Smooth muscle cell (in vitro differentiated cells): Measurements from ENCODE around the gene PLCXD3. TPM values are rescaled to one million over a fixed set of nuclear protein-coding genes. Genes with fewer than 3 reads are reported as not detected.

Source experiments
- DNase-seq: peaks from one replicate; lab custom pipeline; 2025; ENCODE audit not compliant: unreplicated experiment; lab: John Stamatoyannopoulos, UW
- H2AFZ ChIP-seq: fragments of 200-600 bp; sonication (generic); 2 replicates; pipeline ENCODE4 v1.6.0; 2016; ENCODE audit warnings: antibody characterized with exemption, low read depth, mild to moderate bottlenecking
- H3F3A ChIP-seq: fragments of 200-600 bp; sonication (generic); 2 replicates; pipeline ENCODE4 v1.6.0; 2017; ENCODE audit warnings: antibody characterized with exemption, low read depth
- H3K27ac ChIP-seq: fragments of 200-600 bp; sonication (generic); 2 replicates; pipeline ENCODE4 v1.5.1; 2016; ENCODE audit warnings: low read depth, mild to moderate bottlenecking
- H3K27me3 ChIP-seq: fragments of 200-600 bp; sonication (generic); 2 replicates; pipeline ENCODE4 v1.6.1; 2016; ENCODE audit warnings: low read depth, mild to moderate bottlenecking
- H3K36me3 ChIP-seq: fragments of 200-600 bp; sonication (generic); 2 replicates; pipeline ENCODE4 v1.5.1; 2016; ENCODE audit warnings: low read depth
- H3K4me1 ChIP-seq: fragments of 200-600 bp; sonication (generic); 2 replicates; pipeline ENCODE4 v1.5.1; 2016; ENCODE audit warnings: low read depth
- H3K4me2 ChIP-seq: fragments of 200-600 bp; sonication (generic); 2 replicates; pipeline ENCODE4 v1.6.0; 2016; ENCODE audit warnings: mild to moderate bottlenecking
- H3K4me3 ChIP-seq: fragments of 200-600 bp; sonication (generic); 2 replicates; pipeline ENCODE4 v1.5.1; 2016; ENCODE audit warnings: mild to moderate bottlenecking
- H3K79me2 ChIP-seq: fragments of 200-600 bp; sonication (generic); 2 replicates; pipeline ENCODE4 v1.6.0; 2016; ENCODE audit warnings: low read depth, mild to moderate bottlenecking
- H3K9ac ChIP-seq: fragments of 200-600 bp; sonication (generic); 2 replicates; pipeline ENCODE4 v1.6.0; 2016; ENCODE audit warnings: low read depth
- H3K9me3 ChIP-seq: fragments of 200-600 bp; sonication (generic); replicated peaks from 2 replicates; pipeline ENCODE4 v1.5.1; 2016; ENCODE audit warnings: low read depth
- H4K20me1 ChIP-seq: fragments of 200-600 bp; sonication (generic); 2 replicates; pipeline ENCODE4 v1.6.0; 2016; ENCODE audit warnings: low read depth
- WGBS: methylation state at CpG from one replicate; pipeline ENCODE4 v1.1.7; 2016; ENCODE audit warnings: low lambda C conversion rate; 5-methylcytosine and 5-hydroxymethylcytosine counted together
- polyA plus RNA-seq: library from polyadenylated mRNA; unstranded; fragments of >200 nt; fragmentation: Nextera tagmentation; extraction: Ambion mirVana; gene quantifications from 2 replicates; pipeline ENCODE4 v1.2.1, GENCODE V29; 2016
- total RNA-seq: library from RNA; depleted of rRNA; stranded (reverse); fragments of >200 nt; gene quantifications from 2 replicates; pipeline ENCODE4 v1.2.3, GENCODE V29; 2014
- TF ChIP-seq, protein P1 (sequence below): fragments of 200-600 bp; sonication (generic); IDR thresholded peaks from 2 replicates; pipeline ENCODE4 v1.5.1; 2017; ENCODE audit warnings: borderline replicate concordance, mild to moderate bottlenecking, antibody characterized with exemption; ENCODE audit not compliant: insufficient read depth, poor library complexity, severe bottlenecking

PLCXD3 gene
- total and polyA plus RNA-seq, 2 experiments from 2014 or later, result 0.09 TPM; not detected in 1

DNA sequence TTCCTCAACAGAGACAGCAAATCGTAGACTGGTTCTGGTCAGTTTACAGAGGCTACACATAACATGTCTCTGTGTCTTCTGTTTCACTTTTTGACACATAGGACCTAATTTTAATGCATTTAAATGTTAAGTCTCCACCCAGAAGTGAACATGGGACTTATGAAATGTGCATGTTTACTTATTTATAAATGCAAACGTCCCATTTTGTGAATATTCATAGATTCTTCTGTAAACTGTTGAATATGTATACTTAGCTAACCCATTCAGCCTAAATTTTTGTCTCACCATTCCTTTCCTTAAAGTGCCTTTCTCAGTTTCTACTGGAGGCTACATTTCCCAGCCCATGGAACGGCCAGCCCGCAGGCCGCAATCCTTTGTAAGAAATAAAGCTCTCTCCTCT is 137.2 kb downstream of the PLCXD3 start:
- no peaks in the 10 kb centered on the region for H3K9me3 ChIP-seq
- no peaks in the 10 kb centered on the region for H3K4me1 ChIP-seq
- H3K4me2 ChIP-seq, result no peak overlapping the region
- no peaks in the 10 kb centered on the region for H3K79me2 ChIP-seq
- H2AFZ ChIP-seq, result no peak overlapping the region
- WGBS, result 94% methylated on average over 5 of the region's 5 CpGs
- TF ChIP-seq, protein P1, sequence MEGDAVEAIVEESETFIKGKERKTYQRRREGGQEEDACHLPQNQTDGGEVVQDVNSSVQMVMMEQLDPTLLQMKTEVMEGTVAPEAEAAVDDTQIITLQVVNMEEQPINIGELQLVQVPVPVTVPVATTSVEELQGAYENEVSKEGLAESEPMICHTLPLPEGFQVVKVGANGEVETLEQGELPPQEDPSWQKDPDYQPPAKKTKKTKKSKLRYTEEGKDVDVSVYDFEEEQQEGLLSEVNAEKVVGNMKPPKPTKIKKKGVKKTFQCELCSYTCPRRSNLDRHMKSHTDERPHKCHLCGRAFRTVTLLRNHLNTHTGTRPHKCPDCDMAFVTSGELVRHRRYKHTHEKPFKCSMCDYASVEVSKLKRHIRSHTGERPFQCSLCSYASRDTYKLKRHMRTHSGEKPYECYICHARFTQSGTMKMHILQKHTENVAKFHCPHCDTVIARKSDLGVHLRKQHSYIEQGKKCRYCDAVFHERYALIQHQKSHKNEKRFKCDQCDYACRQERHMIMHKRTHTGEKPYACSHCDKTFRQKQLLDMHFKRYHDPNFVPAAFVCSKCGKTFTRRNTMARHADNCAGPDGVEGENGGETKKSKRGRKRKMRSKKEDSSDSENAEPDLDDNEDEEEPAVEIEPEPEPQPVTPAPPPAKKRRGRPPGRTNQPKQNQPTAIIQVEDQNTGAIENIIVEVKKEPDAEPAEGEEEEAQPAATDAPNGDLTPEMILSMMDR, result no peak
- H4K20me1 ChIP-seq, result no peaks in the 10 kb centered on the region
- no peaks in the 10 kb centered on the region for H3K27me3 ChIP-seq
- no peaks in the 10 kb centered on the region for H3K36me3 ChIP-seq
- no peaks in the 10 kb centered on the region for H3F3A ChIP-seq
- no peak overlapping the region for H3K9ac ChIP-seq
- H3K27ac ChIP-seq, result no peak overlapping the region
- no peak for DNase-seq
- no peak overlapping the region for H3K4me3 ChIP-seq

DNA sequence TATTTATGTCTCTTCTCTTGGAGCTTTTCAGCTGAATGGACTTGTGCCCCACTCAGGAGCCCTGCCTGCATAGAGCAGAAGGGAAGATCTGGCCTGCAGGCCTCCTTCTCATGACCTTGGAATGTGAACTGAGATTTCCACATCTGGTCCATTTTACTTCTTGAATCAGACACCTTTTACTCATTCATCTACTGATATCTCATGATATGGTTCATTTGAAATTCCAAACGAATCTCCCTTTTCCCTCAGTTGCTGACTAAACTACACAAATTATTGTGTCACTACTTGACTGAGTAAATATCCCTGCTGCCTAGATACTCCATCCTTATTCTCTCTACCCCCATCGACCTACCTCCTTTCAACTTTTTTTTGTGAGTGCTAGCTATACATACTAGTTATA is 138.7 kb downstream of the PLCXD3 start:
- no peaks in the 10 kb centered on the region for H3K79me2 ChIP-seq
- H3F3A ChIP-seq, result no peaks in the 10 kb centered on the region
- no peak for DNase-seq
- WGBS, result 81% methylated on average over 2 of the region's 2 CpGs
- no peak overlapping the region for H3K4me3 ChIP-seq
- no peak overlapping the region for H3K27ac ChIP-seq
- no peaks in the 10 kb centered on the region for H3K9me3 ChIP-seq
- TF ChIP-seq, protein P1, result no peak
- no peak overlapping the region for H3K9ac ChIP-seq
- no peaks in the 10 kb centered on the region for H4K20me1 ChIP-seq
- H3K36me3 ChIP-seq, result no peaks in the 10 kb centered on the region
- H3K4me2 ChIP-seq, result no peak overlapping the region
- H2AFZ ChIP-seq, result no peak overlapping the region
- no peaks in the 10 kb centered on the region for H3K4me1 ChIP-seq
- no peaks in the 10 kb centered on the region for H3K27me3 ChIP-seq

DNA sequence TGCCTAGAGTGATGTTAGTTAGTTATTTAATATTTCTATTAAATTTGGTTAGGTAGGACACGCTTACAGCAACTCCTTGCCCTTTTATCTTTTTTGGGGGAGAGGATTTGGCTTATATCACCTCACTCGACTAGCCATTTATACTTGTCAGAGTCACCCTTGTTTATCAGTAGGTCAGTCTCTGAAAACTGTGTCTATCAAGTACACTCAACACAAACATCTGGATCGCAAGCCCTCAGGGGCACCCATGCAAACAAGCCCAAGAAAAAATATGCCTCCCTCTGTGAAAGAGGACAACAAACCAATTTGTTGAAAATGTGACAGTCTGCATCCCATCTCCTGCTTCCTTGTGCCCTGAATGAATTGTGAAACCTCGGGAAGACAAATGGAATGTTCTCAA is 139.9 kb downstream of the PLCXD3 start:
- Histone ChIP-seq H3K27ac (no peak overlapping the region), H3K9me3 (no peaks in the 10 kb centered on the region), H3K79me2 (no peaks in the 10 kb centered on the region), H3K4me1 (no peaks in the 10 kb centered on the region), H3K36me3 (no peaks in the 10 kb centered on the region), H4K20me1 (no peaks in the 10 kb centered on the region), H2AFZ (no peak overlapping the region), H3K27me3 (no peaks in the 10 kb centered on the region), H3K9ac (no peak overlapping the region), H3K4me2 (no peak overlapping the region), H3K4me3 (no peak overlapping the region), H3F3A (no peaks in the 10 kb centered on the region)
- DNase-seq, result no peak
- WGBS, result 78% methylated on average over 4 of the region's 4 CpGs
- TF ChIP-seq, protein P1, result no peak

DNA sequence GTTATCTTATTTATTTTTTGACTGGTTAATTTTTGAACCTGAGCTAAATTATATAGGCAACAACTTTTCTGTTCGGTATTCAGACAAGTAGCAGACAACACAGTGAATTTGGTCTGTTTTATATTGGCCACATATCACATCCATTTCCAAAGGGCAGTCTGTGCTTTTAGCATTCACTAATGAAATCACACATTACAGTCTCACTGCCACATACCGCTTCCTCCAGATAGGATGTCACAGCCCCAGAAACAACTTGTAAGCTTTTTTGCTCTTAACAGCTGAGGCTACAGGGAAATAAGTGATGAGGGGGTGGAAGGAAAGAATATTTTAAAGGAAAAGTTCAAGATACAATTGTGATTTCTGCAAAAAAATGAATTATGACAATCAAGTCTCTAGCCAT is 140.6 kb downstream of the PLCXD3 start:
- no peak for DNase-seq
- no peaks in the 10 kb centered on the region for H3K4me1 ChIP-seq
- no peaks in the 10 kb centered on the region for H3K9me3 ChIP-seq
- TF ChIP-seq, protein P1, result no peak
- H3K9ac ChIP-seq, result no peak overlapping the region
- no peak overlapping the region for H2AFZ ChIP-seq
- H3F3A ChIP-seq, result no peaks in the 10 kb centered on the region
- H3K4me3 ChIP-seq, result no peak overlapping the region
- H3K36me3 ChIP-seq, result no peaks in the 10 kb centered on the region
- no peak overlapping the region for H3K4me2 ChIP-seq
- H3K27ac ChIP-seq, result no peak overlapping the region
- H3K79me2 ChIP-seq, result no peaks in the 10 kb centered on the region
- H4K20me1 ChIP-seq, result no peaks in the 10 kb centered on the region
- no peaks in the 10 kb centered on the region for H3K27me3 ChIP-seq
- 85% methylated on average over 2 of the region's 2 CpGs for WGBS
